Tibial nerve (tissue), 4 donors: ENCODE results near the gene KRT16. TPM values are rescaled to one million over a fixed set of nuclear protein-coding genes. Genes with fewer than 3 reads are reported as not detected.
A peak's percentile ranks its signal among the peaks of the same experiment; 100 is the strongest.
"Not testable (repeated sequence)": the region's sequence is repeated elsewhere in the genome, so short reads cannot be mapped to it uniquely, and the experiment has no call there.

Experiments used
- DNase-seq, 2 donors: peaks; one replicate each; pipeline ENCODE4 v3.0.0-alpha.2; 2019; ENCODE audit warnings: low spot score in 2 of 2
- H3K27ac ChIP-seq, 4 donors: fragments of 200-600 bp; sonication (generic) in 3 of 4; one replicate each; pipeline ENCODE4 v1.5.1; 2017 to 2019; ENCODE audit warnings: mild to moderate bottlenecking in 1 of 4
- H3K27me3 ChIP-seq, 2 donors: fragments of 200-600 bp; sonication (generic) in 1 of 2; one replicate each; pipeline versions ENCODE4 v1.5.1 to v1.6.0; 2017 to 2019
- H3K36me3 ChIP-seq, 3 donors: fragments of 200-600 bp; sonication (generic); one replicate each; pipeline ENCODE4 v1.5.1; 2018 to 2019
- H3K4me1 ChIP-seq, 4 donors: fragments of 200-600 bp; sonication (generic) in 3 of 4; one replicate each; pipeline ENCODE4 v1.5.1; 2017 to 2019
- H3K4me3 ChIP-seq, 4 donors: fragments of 200-600 bp; sonication (generic) in 3 of 4; one replicate each; pipeline ENCODE4 v1.5.1; 2017 to 2019; ENCODE audit warnings: mild to moderate bottlenecking in 1 of 4, moderate library complexity in 1 of 4
- H3K9me3 ChIP-seq, 4 donors: fragments of 200-600 bp; sonication (generic) in 3 of 4; one replicate each; pipeline ENCODE4 v1.5.1; 2017 to 2019
- EP300 ChIP-seq, 2 donors: sonication (generic); formaldehyde crosslinking; IDR thresholded peaks; one replicate each; pipeline ENCODE4 v1.6.1; 2017; ENCODE audit warnings: antibody characterized with exemption in 2 of 2, mild to moderate bottlenecking in 1 of 2
- POLR2A ChIP-seq, 2 donors: fragments of 450-650 bp; IDR thresholded peaks; one replicate each; pipeline ENCODE4 v1.6.1; 2017; ENCODE audit warnings: antibody characterized with exemption in 2 of 2, mild to moderate bottlenecking in 2 of 2, moderate library complexity in 2 of 2
- WGBS, 2 donors: methylation state at CpG; one replicate each; pipeline ENCODE4 v1.1.5; 2018; 5-methylcytosine and 5-hydroxymethylcytosine counted together
- total RNA-seq, 4 donors: library from RNA; depleted of rRNA; stranded (reverse); fragments of >200 nt; gene quantifications; one replicate each; pipeline ENCODE4 v1.1.0, GENCODE V29; 2016
- TF ChIP-seq, protein P1 (sequence below), 5 experiments: fragments of 200-600 bp in 3 of 5; fragments of 450-650 bp in 2 of 5; sonication (generic) in 3 of 5; IDR thresholded peaks; one replicate each; pipeline ENCODE4 v1.5.1; 2016 to 2019; ENCODE audit warnings: antibody characterized with exemption in 5 of 5, mild to moderate bottlenecking in 3 of 5, moderate library complexity in 2 of 5

The KRT16 gene
- 10 to 100 TPM in 1 of 4 donors, 1 to 10 TPM in 2, not detected in 1; 2.4 to 12.6 (median 6.6) TPM for total RNA-seq

DNA sequence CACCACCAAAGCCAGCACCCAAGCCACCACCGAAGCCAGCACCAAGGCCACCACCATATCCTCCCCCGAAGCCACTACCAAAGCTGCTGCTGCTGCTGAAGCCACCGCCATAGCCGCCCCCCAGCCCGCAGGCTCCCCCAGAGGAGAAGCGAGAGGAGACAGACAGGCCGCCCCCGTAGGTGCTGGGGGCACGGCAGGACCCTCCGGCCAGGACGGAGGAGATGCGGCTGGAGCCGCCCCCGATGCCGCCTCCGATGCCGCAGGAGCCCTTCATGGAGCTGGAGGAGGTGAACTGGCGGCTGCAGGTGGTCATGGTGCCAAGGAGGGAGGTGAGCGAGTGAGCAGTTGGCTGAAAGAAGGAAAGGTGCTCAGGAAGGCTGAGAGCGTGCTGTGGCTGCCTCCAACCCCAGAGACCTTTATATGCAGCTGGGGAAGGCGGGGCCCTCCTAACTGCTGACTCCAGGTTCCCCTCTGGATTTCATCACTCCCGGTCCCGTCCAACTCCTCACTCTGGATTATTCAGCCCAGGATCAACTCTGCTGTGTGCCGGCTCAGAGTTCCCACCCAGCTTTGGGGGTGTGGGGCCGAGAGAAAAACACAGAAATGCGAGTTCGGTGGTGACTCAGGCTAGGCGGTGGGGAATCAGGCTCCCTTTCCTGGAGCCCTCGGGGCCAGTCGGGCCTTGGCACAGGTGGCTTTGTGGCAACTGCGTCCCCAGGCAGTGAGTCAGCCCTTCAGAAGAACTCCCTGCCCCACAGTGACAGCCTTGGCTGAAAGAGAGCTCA, at the start of gene KRT16:
Gene KRT16 (minus strand): TSS at position 392 of the 785 bp plus-strand sequence. CDS start 79 bp downstream, at position 313.
- WGBS, 2 donors = 64 to 74% methylated on average over 26 to 30 of the region's 31 CpGs
- H3K27me3 ChIP-seq, H3K36me3 ChIP-seq, H3K4me1 ChIP-seq, H3K9me3 ChIP-seq, DNase-seq, H3K4me3 ChIP-seq, H3K27ac ChIP-seq: not testable (repeated sequence)

DNA sequence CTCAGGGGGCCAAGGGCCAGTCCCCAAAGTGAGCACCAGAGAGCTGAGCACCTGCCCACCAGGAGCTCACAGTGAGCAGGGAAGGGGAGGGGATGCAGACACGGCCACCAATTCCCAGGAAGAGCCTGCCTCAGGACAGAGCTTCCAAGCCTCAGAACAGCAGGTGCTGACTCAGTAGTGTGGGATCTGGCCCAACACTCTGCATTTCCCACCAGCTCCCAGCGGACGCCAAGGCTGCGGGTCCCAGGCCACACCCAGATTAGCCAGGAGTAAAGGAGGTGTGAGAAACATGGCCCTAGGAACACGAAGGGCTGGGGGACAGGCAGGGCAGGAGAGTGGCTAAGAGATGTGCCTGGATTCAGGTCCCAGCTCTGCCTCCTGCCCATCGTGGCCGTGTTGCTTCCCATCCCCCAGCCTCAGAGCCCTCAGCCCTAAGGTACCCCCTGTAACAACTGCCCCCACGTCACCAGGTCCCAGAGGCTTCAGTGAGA, 47.7 kb upstream of the KRT16 start:
- H3K27me3 ChIP-seq = no peaks in the 10 kb centered on the region
- H3K9me3 ChIP-seq = no peaks in the 10 kb centered on the region
- TF ChIP-seq POLR2A (IDR thresholded peaks at IDR 0.05) (no peak), EP300 (IDR thresholded peaks at IDR 0.05) (no peak)
- TF ChIP-seq, protein P1, sequence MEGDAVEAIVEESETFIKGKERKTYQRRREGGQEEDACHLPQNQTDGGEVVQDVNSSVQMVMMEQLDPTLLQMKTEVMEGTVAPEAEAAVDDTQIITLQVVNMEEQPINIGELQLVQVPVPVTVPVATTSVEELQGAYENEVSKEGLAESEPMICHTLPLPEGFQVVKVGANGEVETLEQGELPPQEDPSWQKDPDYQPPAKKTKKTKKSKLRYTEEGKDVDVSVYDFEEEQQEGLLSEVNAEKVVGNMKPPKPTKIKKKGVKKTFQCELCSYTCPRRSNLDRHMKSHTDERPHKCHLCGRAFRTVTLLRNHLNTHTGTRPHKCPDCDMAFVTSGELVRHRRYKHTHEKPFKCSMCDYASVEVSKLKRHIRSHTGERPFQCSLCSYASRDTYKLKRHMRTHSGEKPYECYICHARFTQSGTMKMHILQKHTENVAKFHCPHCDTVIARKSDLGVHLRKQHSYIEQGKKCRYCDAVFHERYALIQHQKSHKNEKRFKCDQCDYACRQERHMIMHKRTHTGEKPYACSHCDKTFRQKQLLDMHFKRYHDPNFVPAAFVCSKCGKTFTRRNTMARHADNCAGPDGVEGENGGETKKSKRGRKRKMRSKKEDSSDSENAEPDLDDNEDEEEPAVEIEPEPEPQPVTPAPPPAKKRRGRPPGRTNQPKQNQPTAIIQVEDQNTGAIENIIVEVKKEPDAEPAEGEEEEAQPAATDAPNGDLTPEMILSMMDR (IDR thresholded peaks at IDR 0.05) = no peak
- WGBS, 2 donors = 71% methylated on average over 7 to 8 of the region's 8 CpGs
- no peak overlapping the region for H3K4me3 ChIP-seq
- no peak overlapping the region for H3K27ac ChIP-seq
- H3K4me1 ChIP-seq = peaks cover 0 to 41% (median 5%) of the 10 kb centered on the region in 4 donors
- H3K36me3 ChIP-seq = no peaks in the 10 kb centered on the region
- no peak for DNase-seq

DNA sequence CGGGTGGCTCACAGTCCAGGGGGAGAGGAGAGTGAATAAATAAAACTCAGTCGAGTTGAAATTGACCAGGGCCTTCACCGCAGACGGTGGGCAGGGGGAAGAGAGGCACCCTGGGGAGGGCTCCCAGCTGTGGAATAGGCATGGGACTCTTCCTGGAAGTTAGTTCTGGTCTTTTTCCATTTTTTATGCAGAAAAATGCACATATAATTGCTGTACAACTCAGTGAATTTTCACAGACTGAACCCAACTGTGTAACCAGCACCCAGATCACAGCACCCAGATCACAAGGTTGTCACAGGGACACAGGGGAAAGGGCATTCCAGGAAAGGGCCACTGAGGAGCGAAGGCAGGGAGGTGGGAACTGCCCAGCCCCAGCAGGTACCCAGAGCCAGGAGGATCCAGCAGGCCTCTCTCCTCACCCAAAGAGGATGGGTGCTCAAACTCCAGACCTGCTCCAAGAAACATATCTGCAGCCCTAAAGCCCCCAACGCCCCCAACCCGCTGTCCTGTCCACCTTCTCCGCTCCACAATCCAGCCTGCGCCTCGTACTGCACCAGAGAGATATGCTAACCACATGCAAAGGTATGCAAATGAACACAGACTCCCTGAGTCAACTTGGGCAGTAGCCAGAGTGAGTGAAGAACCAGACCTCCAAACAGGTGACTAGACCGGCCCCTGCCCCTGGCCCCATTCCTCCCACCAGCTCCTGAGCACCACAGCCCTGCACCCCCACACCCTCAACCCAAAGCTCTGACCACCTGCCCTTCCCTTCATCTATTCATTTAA, 47.1 kb upstream of the KRT16 start:
- no peak for DNase-seq
- no peaks in the 10 kb centered on the region for H3K9me3 ChIP-seq
- no peaks in the 10 kb centered on the region for H3K27me3 ChIP-seq
- TF ChIP-seq POLR2A (IDR thresholded peaks at IDR 0.05) = no peak
- TF ChIP-seq, protein P1 (IDR thresholded peaks at IDR 0.05) = no peak
- TF ChIP-seq EP300 (IDR thresholded peaks at IDR 0.05) = no peak
- WGBS, 2 donors = 80 to 84% methylated on average over 11 of the region's 11 CpGs
- no peak overlapping the region for H3K27ac ChIP-seq
- H3K4me3 ChIP-seq = no peak overlapping the region
- peaks cover 0 to 43% (median 4%) of the 10 kb centered on the region in 4 donors for H3K4me1 ChIP-seq
- no peaks in the 10 kb centered on the region for H3K36me3 ChIP-seq

GRCh38 chr17:41658846-41659245, 46.3 kb upstream of the KRT16 start:
- H3K27me3 ChIP-seq = no peaks in the 10 kb centered on the region
- H3K9me3 ChIP-seq = no peaks in the 10 kb centered on the region
- H3K36me3 ChIP-seq = no peaks in the 10 kb centered on the region
- 100% methylated on average over 1 of the region's 5 CpGs; no CpG with 5 or more reads in 1 of the 2 donors for WGBS, 2 donors
- DNase-seq = no peak
- H3K4me1 ChIP-seq = peaks cover 0 to 51% (median 4%) of the 10 kb centered on the region in 4 donors
- TF ChIP-seq EP300 (IDR thresholded peaks at IDR 0.05) (no peak), POLR2A (IDR thresholded peaks at IDR 0.05) (no peak)
- TF ChIP-seq, protein P1 (IDR thresholded peaks at IDR 0.05) = no peak
- H3K27ac ChIP-seq = peak overlapping the region in 1 of 4 donors; percentile 31
- no peak overlapping the region for H3K4me3 ChIP-seq

- no peaks in the 10 kb centered on the region for H3K9me3 ChIP-seq
- 75 to 83% methylated on average over 10 to 11 of the region's 12 CpGs for WGBS, 2 donors
- peaks cover 0 to 51% (median 4%) of the 10 kb centered on the region in 4 donors for H3K4me1 ChIP-seq
- no peaks in the 10 kb centered on the region for H3K27me3 ChIP-seq
- no peaks in the 10 kb centered on the region for H3K36me3 ChIP-seq
- H3K4me3 ChIP-seq = no peak overlapping the region
- no peak for DNase-seq
- no peak for TF ChIP-seq POLR2A (IDR thresholded peaks at IDR 0.05)
- no peak for TF ChIP-seq EP300 (IDR thresholded peaks at IDR 0.05)
- TF ChIP-seq, protein P1 (IDR thresholded peaks at IDR 0.05) = no peak
- peak overlapping the region in 2 of 4 donors; percentile 79 to 86 for H3K27ac ChIP-seq
Observed at GRCh38 chr17:41657936-41658335, 45.4 kb upstream of the KRT16 start.
